Lower lobe of right lung (tissue), 2 donors: ENCODE results near the gene INPP5K. TPM values are rescaled to one million over a fixed set of nuclear protein-coding genes. Genes with fewer than 3 reads are reported as not detected.

Experiments used
- ATAC-seq, 2 donors: fragments of 200-7000 bp; cut with Tn5 transposase; one replicate each; pipeline ENCODE4 v1.9.1; 2020 to 2022; ENCODE audit warnings: mild to moderate bottlenecking in 2 of 2, moderate library complexity in 2 of 2
- DNase-seq: peaks from one replicate; pipeline ENCODE4 v3.0.0-alpha.2; 2020
- H3K27ac ChIP-seq: fragments of 200-600 bp; one replicate; pipeline ENCODE4 v1.8.0; 2022
- H3K27me3 ChIP-seq: fragments of 200-600 bp; one replicate; pipeline ENCODE4 v1.8.0; 2022; ENCODE audit warnings: low read depth
- H3K36me3 ChIP-seq: fragments of 200-600 bp; one replicate; pipeline ENCODE4 v1.8.0; 2022; ENCODE audit warnings: mild to moderate bottlenecking
- H3K4me1 ChIP-seq: fragments of 200-600 bp; one replicate; pipeline ENCODE4 v1.8.0; 2022
- H3K4me3 ChIP-seq: fragments of 200-600 bp; one replicate; pipeline ENCODE4 v1.8.0; 2022; ENCODE audit warnings: mild to moderate bottlenecking
- H3K9me3 ChIP-seq: fragments of 200-600 bp; one replicate; pipeline ENCODE4 v1.8.0; 2022
- CTCF ChIP-seq: fragments of 200-600 bp; IDR thresholded peaks from one replicate; pipeline ENCODE4 v1.8.0; 2022; ENCODE audit warnings: antibody characterized with exemption, mild to moderate bottlenecking
- intact Hi-C: fragments of 100-400 bp; cut with DNase I; formaldehyde crosslinking; loops from one replicate; pipeline ENCODE4 v1.11.0; 2022
- total RNA-seq: library from RNA; stranded (reverse); fragmentation: NEBNext Ultra II Directional; extraction: Animal tissue kit (Norgen Biotek cat#: 25700); gene quantifications from one replicate; pipeline ENCODE4 v1.2.1, GENCODE V29; 2021
- donor health status: DM: no; HTN: yes; CAD: no; lungs with severe emphysema.

The INPP5K gene
- total RNA-seq, 1 donor from 2014 or later = 57.9 TPM

DNA sequence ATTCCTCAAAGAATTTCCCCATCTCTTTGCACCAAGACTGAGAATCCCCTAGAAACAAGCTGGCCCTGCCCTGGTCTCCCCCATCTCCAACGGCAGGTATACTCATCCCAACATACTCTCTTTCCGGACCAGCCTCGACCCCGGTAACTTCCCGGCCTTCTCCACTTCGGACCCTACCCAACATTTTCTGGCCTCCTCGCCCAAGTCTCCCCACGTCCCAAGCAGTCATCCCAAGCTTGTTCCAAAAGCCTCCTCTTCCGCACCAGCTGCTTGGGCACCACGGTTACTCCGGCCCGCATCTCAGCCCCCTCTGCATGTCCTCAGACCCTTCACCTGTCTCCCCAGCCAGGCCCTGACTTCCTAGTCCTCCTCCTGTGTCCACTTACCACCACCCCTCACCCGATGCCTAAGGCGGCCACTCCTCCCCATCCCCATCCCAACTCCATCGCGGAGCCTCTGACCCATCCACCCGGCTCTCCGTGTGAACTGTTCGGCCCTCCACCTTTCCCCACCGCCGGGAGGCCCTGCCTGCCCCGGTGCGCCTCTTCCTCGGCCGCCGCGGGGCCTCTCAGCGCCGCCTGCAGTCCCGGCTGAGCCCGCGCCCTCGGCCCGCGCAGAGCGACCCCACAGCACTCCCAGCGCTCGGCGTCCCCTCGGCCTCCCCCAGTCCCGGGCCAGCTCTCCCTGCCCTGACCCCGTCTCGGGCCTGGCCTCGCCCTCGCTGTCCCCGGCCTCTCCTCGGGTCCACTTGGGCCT lies 45.2 kb upstream of the INPP5K start:
- Histone ChIP-seq H3K27me3 (no peaks in the 10 kb centered on the region), H3K4me3 (peak overlapping the region; percentile 79), H3K9me3 (no peaks in the 10 kb centered on the region), H3K27ac (peak overlapping the region; percentile 85), H3K4me1 (peaks cover 45% of the 10 kb centered on the region), H3K36me3 (peaks cover 3% of the 10 kb centered on the region)
- ATAC-seq = peak; percentile 55 to 60
- intact Hi-C loops = no loop called here
- DNase-seq = peak; percentile 61
- peak; percentile 15 for TF ChIP-seq CTCF

DNA sequence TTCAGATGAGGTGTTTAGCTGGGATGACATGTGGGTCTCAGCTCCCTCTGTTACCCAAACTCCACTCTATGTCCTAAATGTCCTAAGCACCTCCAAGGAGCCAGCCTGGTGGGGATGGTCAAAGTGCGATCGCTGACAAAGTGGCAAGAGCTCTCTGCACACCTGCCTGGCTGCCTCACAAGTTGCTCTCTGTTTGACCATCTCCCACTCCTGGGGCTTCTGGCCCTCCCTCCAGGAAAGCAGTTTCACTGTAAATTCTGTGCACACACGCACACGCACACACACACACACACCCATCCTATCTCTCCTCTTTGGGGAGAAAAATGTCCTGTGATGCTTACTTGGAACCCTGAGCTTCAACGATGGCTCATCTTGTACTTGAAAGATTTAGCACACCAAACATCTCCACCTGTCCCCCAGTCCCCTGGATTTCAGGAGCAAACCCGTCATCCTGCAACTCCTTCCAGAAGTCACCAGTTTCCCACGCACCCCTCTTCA lies 44.5 kb upstream of the INPP5K start:
- TF ChIP-seq CTCF = no peak
- ATAC-seq = no peak

GRCh38 chr17:1560101-1560857 lies 43.9 kb upstream of the INPP5K start:
- DNase-seq = no peak

More for the DNA sequence above, 44.5 kb upstream of the INPP5K start:
- Histone ChIP-seq H3K4me3 (no peak overlapping the region), H3K9me3 (no peaks in the 10 kb centered on the region), H3K4me1 (peaks cover 49% of the 10 kb centered on the region), H3K27ac (no peak overlapping the region), H3K27me3 (no peaks in the 10 kb centered on the region), H3K36me3 (peaks cover 9% of the 10 kb centered on the region)
- intact Hi-C loops = no loop called here
- DNase-seq = no peak

GRCh38 chr17:1559047-1560043 lies 42.9 kb upstream of the INPP5K start:
- DNase-seq = no peak
- H3K27ac ChIP-seq = no peak overlapping the region

More at GRCh38 chr17:1560101-1560857, 43.9 kb upstream of the INPP5K start:
- no peak overlapping the region for H3K4me3 ChIP-seq
- no peaks in the 10 kb centered on the region for H3K27me3 ChIP-seq
- intact Hi-C loops = no loop called here
- ATAC-seq = no peak
- H3K9me3 ChIP-seq = no peaks in the 10 kb centered on the region
- TF ChIP-seq CTCF = no peak
- H3K4me1 ChIP-seq = peaks cover 50% of the 10 kb centered on the region
- H3K27ac ChIP-seq = peak overlapping the region; percentile 3
- H3K36me3 ChIP-seq = peaks cover 9% of the 10 kb centered on the region

More at GRCh38 chr17:1559047-1560043, 42.9 kb upstream of the INPP5K start:
- TF ChIP-seq CTCF = no peak
- no peak for ATAC-seq
- Histone ChIP-seq H3K9me3 (no peaks in the 10 kb centered on the region), H3K27me3 (no peaks in the 10 kb centered on the region), H3K36me3 (peaks cover 9% of the 10 kb centered on the region), H3K4me3 (no peak overlapping the region), H3K4me1 (peaks cover 59% of the 10 kb centered on the region)
- intact Hi-C loops = no loop called here
